CD14-positive monocyte (primary cell): Measurements from ENCODE around the gene RRAD. TPM values are rescaled to one million over a fixed set of nuclear protein-coding genes. Genes with fewer than 3 reads are reported as not detected.
A peak's percentile ranks its signal among the peaks of the same experiment; 100 is the strongest.
"Not testable (repeated sequence)": the region's sequence is repeated elsewhere in the genome, so short reads cannot be mapped to it uniquely, and the experiment has no call there.

Experiments
- DNase-seq, 3 donors: peaks; one replicate each; pipeline ENCODE4 v3.0.0-alpha.2; 2011 to 2022
- H2AFZ ChIP-seq: 2 replicates; pipeline ENCODE4 v1.6.0; 2012; ENCODE audit warnings: mild to moderate bottlenecking, low read depth, low read length, inconsistent platforms; ENCODE audit not compliant: insufficient read depth, poor library complexity, severe bottlenecking
- H3K27ac ChIP-seq, 2 donors: 1 replicate in 1 of 2; 2 replicates in 1 of 2; pipeline ENCODE4 v1.5.1; 2012 to 2013; ENCODE audit warnings: low read length in 2 of 2, control low read depth in 1 of 2, inconsistent platforms in 1 of 2, low read depth in 1 of 2, mild to moderate bottlenecking in 1 of 2
- H3K27me3 ChIP-seq, 2 donors: one replicate each; pipeline versions ENCODE4 v1.6.0 to v1.6.1; 2011 to 2013; ENCODE audit warnings: low read length in 2 of 2; ENCODE audit not compliant: control insufficient read depth in 2 of 2, insufficient read depth in 2 of 2
- H3K36me3 ChIP-seq, 2 donors: replicated peaks in 1 of 2; 1 replicate in 1 of 2; 2 replicates in 1 of 2; pipeline versions ENCODE4 v1.5.1 to v1.6.1; 2012 to 2013; ENCODE audit warnings: low read length in 2 of 2, control low read depth in 1 of 2, inconsistent platforms in 1 of 2, mild to moderate bottlenecking in 1 of 2; ENCODE audit not compliant: insufficient read depth in 2 of 2, control insufficient read depth in 1 of 2
- H3K4me1 ChIP-seq, 2 donors: 1 replicate in 1 of 2; 2 replicates in 1 of 2; pipeline versions ENCODE4 v1.5.1 to v1.6.1; 2012 to 2013; ENCODE audit warnings: low read length in 2 of 2, control low read depth in 1 of 2, inconsistent platforms in 1 of 2, mild to moderate bottlenecking in 1 of 2, moderate library complexity in 1 of 2; ENCODE audit not compliant: insufficient read depth in 2 of 2, control insufficient read depth in 1 of 2
- H3K4me2 ChIP-seq: replicated peaks from 2 replicates; pipeline ENCODE3; 2012; ENCODE audit warnings: low read length, moderate library complexity, mild to moderate bottlenecking; ENCODE audit not compliant: poor library complexity, severe bottlenecking; ENCODE audit errors: extremely low read depth
- H3K4me3 ChIP-seq, 3 experiments: fragments of 200-600 bp in 1 of 3; sonication (generic) in 1 of 3; replicated peaks in 1 of 3; 1 replicate in 2 of 3; 2 replicates in 1 of 3; pipeline ENCODE4 v1.5.1; 2011 to 2013; ENCODE audit warnings: low read length in 3 of 3, mild to moderate bottlenecking in 3 of 3, control low read depth in 2 of 3, low read depth in 2 of 3, inconsistent platforms in 1 of 3, moderate library complexity in 1 of 3
- H3K79me2 ChIP-seq: 2 replicates; pipeline ENCODE4 v1.6.0; 2012; ENCODE audit warnings: mild to moderate bottlenecking, control low read depth, inconsistent platforms, low read length, moderate library complexity; ENCODE audit not compliant: insufficient read depth
- H3K9ac ChIP-seq: 2 replicates; pipeline ENCODE4 v1.6.0; 2017; ENCODE audit warnings: low read length, mild to moderate bottlenecking; ENCODE audit not compliant: insufficient read depth, poor library complexity, severe bottlenecking
- H3K9me3 ChIP-seq, 2 donors: replicated peaks in 1 of 2; 1 replicate in 1 of 2; 2 replicates in 1 of 2; pipeline versions ENCODE4 v1.5.1 to v1.6.1; 2012 to 2013; ENCODE audit warnings: low read length in 2 of 2, control low read depth in 1 of 2; ENCODE audit not compliant: control insufficient read depth in 1 of 2, insufficient read depth in 1 of 2
- H4K20me1 ChIP-seq: 2 replicates; pipeline ENCODE4 v1.6.0; 2012; ENCODE audit warnings: mild to moderate bottlenecking, low read length, control low read depth, moderate library complexity; ENCODE audit not compliant: insufficient read depth
- H3K27ac Mint-ChIP-seq, 7 donors: one replicate each; pipeline ENCODE4 v1.8.0; 2020; ENCODE audit warnings: mild to moderate bottlenecking in 7 of 7, mixed read lengths in 7 of 7, moderate library complexity in 6 of 7, inconsistent platforms in 2 of 7
- H3K27me3 Mint-ChIP-seq, 3 donors: one replicate each; pipeline ENCODE4 v1.8.0; 2021 to 2022; ENCODE audit warnings: low read depth in 3 of 3, mild to moderate bottlenecking in 3 of 3, mixed read lengths in 3 of 3, moderate library complexity in 3 of 3, inconsistent platforms in 1 of 3
- H3K36me3 Mint-ChIP-seq, 2 donors: one replicate each; pipeline ENCODE4 v1.8.0; 2020; ENCODE audit warnings: mixed read lengths in 2 of 2, inconsistent platforms in 1 of 2, mild to moderate bottlenecking in 1 of 2
- H3K4me1 Mint-ChIP-seq: one replicate; pipeline ENCODE4 v1.8.0; 2020; ENCODE audit warnings: mild to moderate bottlenecking, mixed read lengths
- H3K4me3 Mint-ChIP-seq, 2 donors: one replicate each; pipeline ENCODE4 v1.8.0; 2020; ENCODE audit warnings: mild to moderate bottlenecking in 2 of 2, mixed read lengths in 2 of 2, moderate library complexity in 1 of 2
- H3K9me3 Mint-ChIP-seq, 7 donors: one replicate each; pipeline ENCODE4 v1.8.0; 2020 to 2022; ENCODE audit warnings: mixed read lengths in 7 of 7, mild to moderate bottlenecking in 6 of 7, moderate library complexity in 6 of 7, inconsistent platforms in 2 of 7
- CTCF ChIP-seq: fragments of 200-600 bp; IDR thresholded peaks from one replicate; pipeline ENCODE4 v1.8.0; 2022; ENCODE audit warnings: antibody characterized with exemption, mild to moderate bottlenecking
- WGBS: methylation state at CpG from one replicate; pipeline ENCODE4 v1.1.5; 2013; ENCODE audit warnings: missing lambda C conversion rate; ENCODE audit not compliant: insufficient coverage; 5-methylcytosine and 5-hydroxymethylcytosine counted together
- intact Hi-C, 2 donors: fragments of 100-400 bp; cut with micrococcal nuclease; formaldehyde crosslinking; loops; one replicate each; pipeline versions ENCODE4 v1.15.0 to v1.15.1; 2023
- polyA plus RNA-seq, 3 donors: library from polyadenylated mRNA; depleted of rRNA in 1 of 3; unstranded in 2 of 3; stranded (reverse) in 1 of 3; fragments of 300-500 nt in 2 of 3; fragments of >200 nt in 1 of 3; fragmentation: Illumina TruSeq in 2 of 3; gene quantifications; 1 replicate in 2 of 3; 2 replicates in 1 of 3; pipeline ENCODE4 v1.2.3, GENCODE V29; 2012 to 2021

Gene RRAD
- polyA plus RNA-seq, 3 donors, result 0.42 to 1.9 (median 0.55) TPM

DNA sequence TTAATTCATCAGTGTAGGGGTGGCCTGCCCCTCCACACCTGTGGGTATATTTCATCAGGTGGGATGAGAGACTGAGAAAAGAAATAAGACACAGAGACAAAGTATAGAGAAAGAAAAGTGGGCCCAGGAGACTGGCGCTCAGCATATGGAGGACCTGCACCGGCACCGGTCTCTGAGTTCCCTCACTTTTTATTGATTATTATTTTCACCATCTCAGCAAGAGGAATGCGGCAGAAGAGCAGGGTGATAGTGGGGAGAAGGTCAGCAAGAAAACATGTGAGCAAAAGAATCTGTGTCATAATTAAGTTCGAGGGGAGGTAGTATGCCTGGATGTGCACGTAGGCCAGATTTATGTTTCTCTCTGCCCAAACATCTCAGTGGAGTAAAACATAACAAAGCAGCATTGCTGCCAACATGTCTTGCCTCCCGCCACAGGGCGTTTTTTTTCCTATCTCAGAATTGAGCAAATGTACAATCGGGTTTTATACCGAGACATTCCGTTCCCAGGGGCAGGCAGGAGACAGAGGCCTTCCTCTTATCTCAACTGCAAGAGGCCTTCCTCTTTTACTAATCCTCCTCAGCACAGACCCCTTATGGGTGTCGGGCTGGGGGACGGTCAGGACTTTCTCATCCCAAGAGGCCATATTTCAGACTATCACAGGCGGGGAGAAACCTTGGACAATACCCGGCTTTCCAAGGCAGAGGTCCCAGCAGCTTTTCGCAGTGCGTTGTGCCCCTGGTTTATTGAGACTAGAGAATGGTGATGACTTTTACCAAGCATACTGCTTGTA lies 30.2 kb upstream of the RRAD start:
- H4K20me1 ChIP-seq, H3K4me2 ChIP-seq, DNase-seq, H3K27ac ChIP-seq, H3K36me3 ChIP-seq, H3K9ac ChIP-seq, H3K27ac Mint-ChIP-seq, H2AFZ ChIP-seq, H3K36me3 Mint-ChIP-seq, H3K4me3 Mint-ChIP-seq, H3K79me2 ChIP-seq, H3K4me3 ChIP-seq, H3K9me3 ChIP-seq: not testable (repeated sequence)
- Mint-ChIP-seq H3K9me3 (peaks cover 0 to 11% (median 5%) of the 10 kb centered on the region in 7 donors), H3K27me3 (peaks cover 18 to 25% (median 20%) of the 10 kb centered on the region in 3 donors), H3K4me1 (peaks cover 32% of the 10 kb centered on the region)
- WGBS, result 100% methylated on average over 2 of the region's 17 CpGs
- Histone ChIP-seq H3K4me1 (peaks cover 31 to 34% of the 10 kb centered on the region in 2 donors), H3K27me3 (peaks cover 7 to 20% of the 10 kb centered on the region in 2 donors)
- intact Hi-C loops, result loop anchor here in 1 of 2 donors (5.0 kb wide), 1 partner anchor 202 kb away; the partner anchor contains the start of genes FBXL8 and TRADD

DNA sequence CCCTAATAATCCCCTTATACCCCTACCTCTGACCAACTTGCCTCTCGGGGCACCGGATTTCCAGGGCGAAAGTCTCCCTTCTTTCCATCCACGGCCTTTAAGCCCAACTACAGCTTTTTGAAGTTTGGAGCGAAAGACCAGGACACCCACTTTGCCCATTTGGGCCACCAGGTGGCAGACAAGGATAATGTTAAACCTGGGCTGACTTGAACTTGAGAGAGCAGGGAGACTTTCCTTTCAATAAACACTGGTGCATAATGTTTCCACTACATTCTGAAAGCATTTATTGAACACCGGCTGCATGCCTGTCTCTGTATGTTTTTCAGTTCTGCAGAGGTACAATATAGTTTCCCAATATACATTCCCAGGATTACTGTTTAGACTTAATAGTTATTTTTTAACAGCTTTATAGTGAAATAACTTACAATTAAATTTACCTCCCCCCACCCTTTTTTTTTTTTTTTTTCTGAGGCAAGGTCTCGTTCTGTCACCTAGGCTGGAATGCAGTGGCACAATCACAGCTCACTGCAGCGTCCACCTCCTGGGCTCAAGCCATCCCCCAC lies 28.8 kb upstream of the RRAD start:
- H3K9me3 ChIP-seq, result peaks cover 0 to 10% of the 10 kb centered on the region in 2 donors
- no peak overlapping the region for H3K27ac ChIP-seq
- Mint-ChIP-seq H3K27me3 (peaks cover 31 to 38% (median 34%) of the 10 kb centered on the region in 3 donors), H3K36me3 (peaks cover 0 to 2% of the 10 kb centered on the region in 2 donors), H3K4me3 (no peak overlapping the region), H3K27ac (no peak overlapping the region), H3K9me3 (peaks cover 0 to 16% (median 8%) of the 10 kb centered on the region in 7 donors), H3K4me1 (peaks cover 19% of the 10 kb centered on the region)
- peaks cover 18 to 20% of the 10 kb centered on the region in 2 donors for H3K4me1 ChIP-seq
- DNase-seq, result peak; percentile 58 to 67 (median 62)
- peak; percentile 86 for TF ChIP-seq CTCF
- no peaks in the 10 kb centered on the region for H4K20me1 ChIP-seq
- H3K4me3 ChIP-seq, result no peak overlapping the region
- H3K36me3 ChIP-seq, result no peaks in the 10 kb centered on the region
- no peak overlapping the region for H3K9ac ChIP-seq
- H3K4me2 ChIP-seq, result no peak overlapping the region
- no peaks in the 10 kb centered on the region for H3K79me2 ChIP-seq
- WGBS, result 4% methylated on average over 5 of the region's 8 CpGs
- intact Hi-C loops, result no loop called here
- no peak overlapping the region for H2AFZ ChIP-seq
- H3K27me3 ChIP-seq, result peaks cover 17 to 34% of the 10 kb centered on the region in 2 donors
